GM23248 (cell line): ENCODE measurements around the gene EDIL3.

Experiments
- EZH2 ChIP-seq: fragments of 200-600 bp; sonication (generic); IDR thresholded peaks from 2 replicates; pipeline ENCODE4 v1.6.1; 2018; ENCODE audit warnings: antibody characterized with exemption, mild to moderate bottlenecking; ENCODE audit not compliant: insufficient read depth, poor library complexity, severe bottlenecking
- EZH2phosphoT487 ChIP-seq: fragments of 200-600 bp; sonication (generic); IDR thresholded peaks from 2 replicates; pipeline ENCODE4 v1.6.1; 2018; ENCODE audit warnings: antibody characterized with exemption, moderate library complexity, mild to moderate bottlenecking, low read depth; ENCODE audit not compliant: insufficient read depth

GRCh38 chr5:84130006-84130580, 254.6 kb downstream of the EDIL3 start:
- no peak for TF ChIP-seq EZH2
- TF ChIP-seq EZH2phosphoT487: no peak
